GM23248 (cell line): ENCODE measurements around the gene DPP10. TPM values are rescaled to one million over a fixed set of nuclear protein-coding genes. Genes with fewer than 3 reads are reported as not detected.
A peak's percentile ranks its signal among the peaks of the same experiment; 100 is the strongest.

Experiments
- DNase-seq: peaks from one replicate; pipeline ENCODE4 v3.0.0-alpha.2; 2015
- H2AFZ ChIP-seq: fragments of 200-600 bp; sonication (generic); 2 replicates; pipeline ENCODE4 v1.6.1; 2016; ENCODE audit warnings: antibody characterized with exemption
- H3F3A ChIP-seq: fragments of 200-600 bp; sonication (generic); 2 replicates; pipeline ENCODE4 v1.6.1; 2016; ENCODE audit warnings: mild to moderate bottlenecking, antibody characterized with exemption, mixed run types; ENCODE audit not compliant: insufficient read depth
- H3K27ac ChIP-seq: fragments of 200-600 bp; sonication (generic); 2 replicates; pipeline ENCODE4 v1.5.1; 2016; ENCODE audit warnings: mild to moderate bottlenecking
- H3K27me3 ChIP-seq: fragments of 200-600 bp; sonication (generic); replicated peaks from 2 replicates; pipeline ENCODE4 v1.6.1; 2016; ENCODE audit warnings: mild to moderate bottlenecking; ENCODE audit not compliant: insufficient read depth
- H3K36me3 ChIP-seq: fragments of 200-600 bp; sonication (generic); 2 replicates; pipeline ENCODE4 v1.6.1; 2016; ENCODE audit warnings: low read depth, mild to moderate bottlenecking
- H3K4me1 ChIP-seq: fragments of 200-600 bp; sonication (generic); 2 replicates; pipeline ENCODE4 v1.6.1; 2016; ENCODE audit warnings: mild to moderate bottlenecking; ENCODE audit not compliant: insufficient read depth
- H3K4me2 ChIP-seq: fragments of 200-600 bp; sonication (generic); one replicate; pipeline ENCODE4 v1.6.1; 2016; ENCODE audit warnings: mild to moderate bottlenecking; ENCODE audit not compliant: unreplicated experiment
- H3K4me3 ChIP-seq: fragments of 200-600 bp; sonication (generic); 2 replicates; pipeline ENCODE4 v1.5.1; 2016; ENCODE audit warnings: mild to moderate bottlenecking
- H3K79me2 ChIP-seq: fragments of 200-600 bp; sonication (generic); 2 replicates; pipeline ENCODE4 v1.6.1; 2016; ENCODE audit warnings: mild to moderate bottlenecking; ENCODE audit not compliant: insufficient read depth
- H3K9ac ChIP-seq: fragments of 200-600 bp; sonication (generic); 2 replicates; pipeline ENCODE4 v1.6.1; 2016; ENCODE audit warnings: mild to moderate bottlenecking
- H3K9me2 ChIP-seq: fragments of 200-600 bp; sonication (generic); 2 replicates; pipeline ENCODE4 v1.6.1; 2016; ENCODE audit warnings: mixed run types, mild to moderate bottlenecking, moderate library complexity; ENCODE audit not compliant: insufficient read depth
- H3K9me3 ChIP-seq: fragments of 200-600 bp; sonication (generic); one replicate; pipeline ENCODE4 v1.6.1; 2017; ENCODE audit warnings: low read depth
- H4K20me1 ChIP-seq: fragments of 200-600 bp; sonication (generic); 2 replicates; pipeline ENCODE4 v1.6.0; 2016; ENCODE audit not compliant: insufficient read depth
- EZH2 ChIP-seq: fragments of 200-600 bp; sonication (generic); IDR thresholded peaks from 2 replicates; pipeline ENCODE4 v1.6.1; 2018; ENCODE audit warnings: antibody characterized with exemption, mild to moderate bottlenecking; ENCODE audit not compliant: insufficient read depth, poor library complexity, severe bottlenecking
- EZH2phosphoT487 ChIP-seq: fragments of 200-600 bp; sonication (generic); IDR thresholded peaks from 2 replicates; pipeline ENCODE4 v1.6.1; 2018; ENCODE audit warnings: antibody characterized with exemption, moderate library complexity, mild to moderate bottlenecking, low read depth; ENCODE audit not compliant: insufficient read depth
- WGBS, 2 experiments: methylation state at CpG; one replicate each; pipeline ENCODE4 v1.1.6; 2015 to 2017; ENCODE audit warnings: low lambda C conversion rate in 2 of 2, low coverage in 1 of 2; ENCODE audit errors: missing lambda C conversion rate in 2 of 2; 5-methylcytosine and 5-hydroxymethylcytosine counted together
- in situ Hi-C: fragments of 300-500 bp; cut with MboI; formaldehyde crosslinking; loops from 2 replicates; pipeline ENCODE4 v1.15.0; 2020
- polyA plus RNA-seq: library from polyadenylated mRNA; unstranded; fragments of >200 nt; fragmentation: Nextera tagmentation; extraction: Ambion mirVana; gene quantifications from 2 replicates; pipeline ENCODE4 v1.2.1, GENCODE V29; 2016
- total RNA-seq: library from RNA; depleted of rRNA; stranded (reverse); fragments of >200 nt; shearing (Covaris generic); gene quantifications from 2 replicates; pipeline ENCODE4 v1.2.3, GENCODE V29; 2014

Gene DPP10
- total and polyA plus RNA-seq, 2 experiments from 2014 or later: not detected

- no peak for DNase-seq
- H3K27me3 ChIP-seq: no peaks in the 10 kb centered on the region
- H3K36me3 ChIP-seq: no peaks in the 10 kb centered on the region
- H3K27ac ChIP-seq: no peak overlapping the region
- H3F3A ChIP-seq: no peaks in the 10 kb centered on the region
- 2 to 3% methylated on average over 3 of the region's 3 CpGs for WGBS, 2 experiments
- TF ChIP-seq EZH2 (no peak), EZH2phosphoT487 (no peak)
- in situ Hi-C loops: no loop called here
- no peak overlapping the region for H2AFZ ChIP-seq
- no peaks in the 10 kb centered on the region for H3K4me1 ChIP-seq
- no peak overlapping the region for H3K4me3 ChIP-seq
- H3K9ac ChIP-seq: no peak overlapping the region
- no peaks in the 10 kb centered on the region for H4K20me1 ChIP-seq
- H3K79me2 ChIP-seq: no peaks in the 10 kb centered on the region
- no peaks in the 10 kb centered on the region for H3K9me2 ChIP-seq
- H3K9me3 ChIP-seq: no peaks in the 10 kb centered on the region
- no peak overlapping the region for H3K4me2 ChIP-seq
Measured at GRCh38 chr2:114534116-114535084, 92.0 kb downstream of the DPP10 start.

- H4K20me1 ChIP-seq: no peaks in the 10 kb centered on the region
- no peak overlapping the region for H3K4me2 ChIP-seq
- no peak overlapping the region for H3K4me3 ChIP-seq
- no peaks in the 10 kb centered on the region for H3K9me2 ChIP-seq
- in situ Hi-C loops: no loop called here
- TF ChIP-seq EZH2: no peak
- no peaks in the 10 kb centered on the region for H3K79me2 ChIP-seq
- 0% methylated on average over 1 of the region's 1 CpG for WGBS, 2 experiments
- H3K27me3 ChIP-seq: no peaks in the 10 kb centered on the region
- no peaks in the 10 kb centered on the region; the same call in 1 of the 2 replicates for H3K4me1 ChIP-seq
- DNase-seq: no peak
- H3K9me3 ChIP-seq: no peaks in the 10 kb centered on the region
- no peak overlapping the region for H3K27ac ChIP-seq
- H3K9ac ChIP-seq: no peak overlapping the region
- H2AFZ ChIP-seq: no peak overlapping the region
- no peaks in the 10 kb centered on the region; the same call in 1 of the 2 replicates for H3F3A ChIP-seq
- H3K36me3 ChIP-seq: no peaks in the 10 kb centered on the region
Measured at GRCh38 chr2:114537777-114538176, 95.3 kb downstream of the DPP10 start.

GRCh38 chr2:114542695-114543094, 100.3 kb downstream of the DPP10 start:
- in situ Hi-C loops: no loop called here
- no peaks in the 10 kb centered on the region for H4K20me1 ChIP-seq
- H3K9me2 ChIP-seq: no peaks in the 10 kb centered on the region
- no peaks in the 10 kb centered on the region for H3K36me3 ChIP-seq
- no peaks in the 10 kb centered on the region; the same call in 1 of the 2 replicates for H3F3A ChIP-seq
- peak; percentile 36 for DNase-seq
- H3K9me3 ChIP-seq: no peaks in the 10 kb centered on the region
- no peaks in the 10 kb centered on the region for H3K27me3 ChIP-seq
- TF ChIP-seq EZH2 (no peak), EZH2phosphoT487 (no peak)
- H3K27ac ChIP-seq: no peak overlapping the region
- H3K4me3 ChIP-seq: no peak overlapping the region
- peak overlapping the region; percentile 3 for H3K4me2 ChIP-seq
- H2AFZ ChIP-seq: no peak overlapping the region
- H3K79me2 ChIP-seq: no peaks in the 10 kb centered on the region
- WGBS, 2 experiments: 0 to 5% methylated on average over 2 of the region's 2 CpGs
- no peaks in the 10 kb centered on the region; the same call in 1 of the 2 replicates for H3K4me1 ChIP-seq
- H3K9ac ChIP-seq: no peak overlapping the region

GRCh38 chr2:114543236-114543766, 100.9 kb downstream of the DPP10 start:
- no peaks in the 10 kb centered on the region for H3K9me2 ChIP-seq
- peak; percentile 25 for DNase-seq
- H2AFZ ChIP-seq: no peak overlapping the region
- H4K20me1 ChIP-seq: no peaks in the 10 kb centered on the region
- no peaks in the 10 kb centered on the region for H3K9me3 ChIP-seq
- no peak overlapping the region for H3K4me3 ChIP-seq
- no peak overlapping the region for H3K27ac ChIP-seq
- in situ Hi-C loops: no loop called here
- H3K4me2 ChIP-seq: peak overlapping the region; percentile 3
- H3K36me3 ChIP-seq: no peaks in the 10 kb centered on the region
- no peaks in the 10 kb centered on the region for H3K27me3 ChIP-seq
- no peaks in the 10 kb centered on the region; the same call in 1 of the 2 replicates for H3K4me1 ChIP-seq
- H3K9ac ChIP-seq: no peak overlapping the region
- 1 to 4% methylated on average over 7 of the region's 7 CpGs for WGBS, 2 experiments
- TF ChIP-seq EZH2phosphoT487 (no peak), EZH2 (no peak)
- H3F3A ChIP-seq: no peaks in the 10 kb centered on the region; the same call in 1 of the 2 replicates
- H3K79me2 ChIP-seq: no peaks in the 10 kb centered on the region
